LHCN-M2 (cell line): Measurements from ENCODE around the gene UBIAD1. TPM values are rescaled to one million over a fixed set of nuclear protein-coding genes. Genes with fewer than 3 reads are reported as not detected.

Source experiments
- DNase-seq: peaks from one replicate; pipeline ENCODE4 v3.0.0-alpha.2; 2012; ENCODE audit warnings: low read depth
- polyA plus RNA-seq: library from polyadenylated mRNA; unstranded; fragments of >200 nt; gene quantifications from one replicate; pipeline ENCODE4 v1.2.1, GENCODE V29; 2012; ENCODE audit warnings: missing spikeins
- total RNA-seq: library from RNA; depleted of rRNA; stranded (reverse); fragments of >200 nt; gene quantifications from 2 replicates; pipeline ENCODE4 v1.2.3, GENCODE V29; 2014; rRNA removed

UBIAD1 gene
- 15.6 and 17.8 TPM in 2 replicates for total RNA-seq
- 7.5 TPM for polyA plus RNA-seq

GRCh38 chr1:11272832-11273594 lies at the start of gene UBIAD1:
Gene UBIAD1 (plus strand): TSS chr1:11273198. CDS start chr1:11273532, 334 bp downstream.
- peak; percentile 79 for DNase-seq

GRCh38 chr1:11227106-11228077 lies 45.6 kb upstream of the UBIAD1 start:
- peak; percentile 23 for DNase-seq

DNA sequence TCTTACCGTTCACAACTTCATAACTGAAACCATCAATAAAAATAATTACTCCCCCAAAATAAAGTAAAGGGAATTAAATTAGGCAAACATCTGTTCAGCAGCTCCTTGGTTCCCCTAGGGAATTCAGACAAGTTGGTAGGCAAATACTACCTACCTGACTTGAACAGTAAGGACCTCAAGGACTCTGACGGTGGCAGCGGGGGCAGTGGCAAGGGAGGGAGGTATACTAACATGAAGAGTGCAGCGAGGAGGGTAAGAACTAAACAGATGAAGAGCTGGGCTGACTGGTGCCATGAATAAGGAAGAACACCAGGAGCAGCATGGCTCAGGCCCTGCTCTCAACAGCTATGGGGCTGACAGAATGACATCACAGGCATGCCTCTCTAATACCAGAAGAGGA lies 43.8 kb upstream of the UBIAD1 start:
- no peak for DNase-seq

DNA sequence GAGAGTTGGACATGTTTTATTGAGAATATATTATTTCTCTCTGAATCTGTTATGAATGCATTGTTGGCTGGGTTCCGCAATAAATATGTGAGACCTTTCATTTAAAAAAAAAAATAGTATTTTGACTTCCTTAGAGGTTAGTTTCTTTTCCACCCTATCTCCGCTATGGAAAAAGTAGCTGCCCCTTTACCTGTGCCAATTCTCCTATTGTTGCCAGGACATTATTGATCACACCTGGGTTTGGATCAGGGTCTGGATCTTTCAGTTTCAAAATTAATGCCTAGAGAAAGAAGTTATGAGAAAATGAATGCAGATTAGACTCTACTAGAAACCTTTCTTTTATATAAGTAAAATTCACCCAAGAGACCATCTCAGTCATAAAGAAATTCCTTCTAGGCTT lies 39.8 kb upstream of the UBIAD1 start:
- no peak for DNase-seq

DNA sequence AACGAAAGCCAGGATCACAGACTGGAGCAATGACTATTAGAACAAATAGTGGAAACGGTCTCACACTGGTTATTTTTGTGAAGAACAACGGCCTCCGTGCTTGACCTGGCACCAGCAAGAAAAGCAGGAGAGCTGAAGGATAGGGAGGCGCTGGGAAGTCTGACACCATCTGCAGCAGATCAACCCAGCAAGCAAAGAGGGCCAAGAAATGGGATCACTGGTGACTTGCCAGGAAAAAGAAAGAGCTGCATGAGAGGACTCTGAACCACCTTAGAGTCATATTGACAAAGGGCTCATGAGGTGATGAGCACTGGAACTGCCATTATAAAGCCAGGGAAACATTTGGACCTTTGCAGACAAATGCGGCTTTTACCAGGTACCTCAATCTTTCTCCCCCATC lies 35.6 kb upstream of the UBIAD1 start:
- DNase-seq = no peak

DNA sequence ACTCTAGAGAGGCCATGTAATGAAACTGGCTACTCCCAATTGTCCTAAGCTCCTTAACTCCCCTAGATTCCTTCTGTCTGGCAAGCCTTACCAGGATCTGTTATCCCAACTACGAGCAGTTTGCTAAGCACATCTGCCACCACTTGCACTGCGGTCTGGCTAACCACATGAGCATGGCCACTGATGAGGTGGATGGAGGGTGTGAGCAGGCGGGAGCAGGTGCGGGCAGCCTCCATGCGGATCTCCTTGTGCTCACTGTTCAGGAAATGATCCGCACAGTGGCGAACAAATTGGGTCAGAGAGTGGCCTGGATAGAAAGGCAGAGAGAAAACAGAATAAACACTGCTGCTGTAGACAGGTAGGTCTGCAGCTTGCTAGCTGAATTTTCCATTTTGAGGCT lies 34.7 kb upstream of the UBIAD1 start:
- DNase-seq = peak; percentile 30

DNA sequence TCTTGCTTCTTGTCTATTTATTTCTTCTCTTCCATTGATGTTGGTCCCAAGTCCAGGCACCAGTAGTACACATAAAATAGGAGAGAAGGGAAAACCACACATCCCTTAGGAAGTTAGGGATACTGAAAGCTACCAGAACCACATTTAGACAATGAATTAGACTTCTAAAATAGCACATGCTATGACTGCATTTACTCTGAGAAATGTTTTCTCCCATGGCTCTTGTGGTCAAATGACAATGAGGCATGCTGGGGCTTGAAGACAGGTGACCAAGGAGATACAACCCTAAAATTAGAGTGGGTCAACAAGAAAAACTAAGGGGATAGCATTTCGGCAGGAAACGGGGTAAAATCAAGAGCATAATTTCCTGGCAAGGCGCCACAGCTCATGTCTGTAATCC lies 27.8 kb upstream of the UBIAD1 start:
- DNase-seq = no peak

- DNase-seq = no peak
Measured at GRCh38 chr1:11245904-11246719, 26.9 kb upstream of the UBIAD1 start.

GRCh38 chr1:11248169-11248568 lies 24.8 kb upstream of the UBIAD1 start:
- no peak for DNase-seq

- DNase-seq = no peak
Measured at GRCh38 chr1:11252538-11252937, 20.5 kb upstream of the UBIAD1 start.

DNA sequence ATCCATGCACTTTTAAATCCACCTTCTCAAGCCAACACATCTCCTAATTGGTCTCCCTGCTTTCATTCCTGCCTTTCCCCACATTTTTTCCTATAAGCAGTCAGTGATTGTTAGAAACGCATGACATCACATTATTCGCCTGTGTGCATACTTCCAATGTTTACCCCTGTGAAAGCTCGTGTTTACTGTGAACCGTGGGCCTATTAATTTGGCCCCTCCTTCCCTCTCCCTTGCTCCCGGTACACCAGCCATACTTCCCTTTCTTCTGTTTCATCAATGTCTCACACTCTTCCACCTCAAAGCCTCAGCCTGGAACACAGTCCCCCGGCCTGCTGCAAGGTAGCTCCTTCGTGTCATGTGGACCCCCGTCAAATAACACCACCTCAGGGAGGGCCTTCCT lies 19.8 kb upstream of the UBIAD1 start:
- no peak for DNase-seq

DNA sequence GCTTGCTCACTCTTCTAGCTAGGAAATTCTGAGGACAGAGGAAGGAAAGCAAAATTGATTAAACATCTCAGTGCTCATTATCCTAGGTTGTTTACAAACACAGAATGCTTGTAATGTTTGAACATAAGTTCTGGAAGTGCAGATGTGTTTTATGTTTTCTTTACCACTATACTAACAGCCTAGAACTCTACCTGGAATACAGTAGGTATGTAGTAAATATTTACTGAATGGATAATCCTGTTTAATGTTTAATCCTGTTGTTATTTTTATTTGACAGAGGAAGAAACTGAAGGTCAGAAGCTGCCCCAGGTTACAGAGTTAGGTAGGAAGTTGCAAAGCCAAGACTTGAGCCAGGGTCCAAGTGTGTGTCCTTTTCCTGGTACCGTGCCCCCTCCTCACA lies 16.7 kb upstream of the UBIAD1 start:
- DNase-seq = no peak

GRCh38 chr1:11262171-11263049 lies 10.6 kb upstream of the UBIAD1 start, which contains the start of gene MTOR:
Gene MTOR (minus strand): TSS chr1:11262551. CDS start chr1:11259409, 3,142 bp downstream.
- peak; percentile 100 for DNase-seq

DNA sequence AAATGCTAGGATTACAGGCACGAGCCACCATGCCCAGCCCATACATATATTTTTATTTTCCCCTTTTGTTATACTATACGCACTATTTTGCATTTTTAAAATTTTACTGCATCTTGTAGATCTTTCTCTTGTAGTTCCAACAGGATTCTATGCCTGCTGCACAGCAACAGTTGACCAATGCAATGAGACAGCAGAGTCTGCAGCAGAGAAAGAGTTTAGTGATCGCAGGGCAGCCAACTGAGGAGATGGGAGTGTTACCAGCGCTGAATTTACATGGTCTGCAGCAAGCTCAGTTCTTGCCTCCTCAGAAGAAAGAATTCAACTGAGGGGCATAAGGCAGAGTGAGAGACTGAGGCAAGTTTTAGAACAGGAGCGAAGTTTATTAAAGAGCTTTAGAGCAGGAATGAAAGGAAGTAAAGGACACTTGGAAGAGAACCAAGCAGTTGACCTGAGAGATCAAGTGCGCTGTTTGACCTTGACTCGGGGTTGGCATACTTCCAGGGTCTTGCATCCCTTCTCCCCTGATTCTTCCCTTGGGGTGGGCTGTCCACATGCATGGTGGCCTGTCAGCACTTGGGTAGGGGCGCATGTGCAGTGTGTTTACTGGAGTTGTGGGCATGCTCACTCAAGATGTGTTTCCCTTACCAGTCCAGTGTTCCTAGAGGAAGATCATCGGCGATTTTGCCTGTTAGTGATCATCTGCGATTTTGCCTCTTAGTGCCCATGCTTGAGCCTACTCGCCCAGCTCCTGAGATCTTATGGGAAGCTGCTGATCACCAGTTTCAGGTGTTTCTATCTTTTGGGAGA lies 6.5 kb upstream of the UBIAD1 start:
- DNase-seq = no peak

DNA sequence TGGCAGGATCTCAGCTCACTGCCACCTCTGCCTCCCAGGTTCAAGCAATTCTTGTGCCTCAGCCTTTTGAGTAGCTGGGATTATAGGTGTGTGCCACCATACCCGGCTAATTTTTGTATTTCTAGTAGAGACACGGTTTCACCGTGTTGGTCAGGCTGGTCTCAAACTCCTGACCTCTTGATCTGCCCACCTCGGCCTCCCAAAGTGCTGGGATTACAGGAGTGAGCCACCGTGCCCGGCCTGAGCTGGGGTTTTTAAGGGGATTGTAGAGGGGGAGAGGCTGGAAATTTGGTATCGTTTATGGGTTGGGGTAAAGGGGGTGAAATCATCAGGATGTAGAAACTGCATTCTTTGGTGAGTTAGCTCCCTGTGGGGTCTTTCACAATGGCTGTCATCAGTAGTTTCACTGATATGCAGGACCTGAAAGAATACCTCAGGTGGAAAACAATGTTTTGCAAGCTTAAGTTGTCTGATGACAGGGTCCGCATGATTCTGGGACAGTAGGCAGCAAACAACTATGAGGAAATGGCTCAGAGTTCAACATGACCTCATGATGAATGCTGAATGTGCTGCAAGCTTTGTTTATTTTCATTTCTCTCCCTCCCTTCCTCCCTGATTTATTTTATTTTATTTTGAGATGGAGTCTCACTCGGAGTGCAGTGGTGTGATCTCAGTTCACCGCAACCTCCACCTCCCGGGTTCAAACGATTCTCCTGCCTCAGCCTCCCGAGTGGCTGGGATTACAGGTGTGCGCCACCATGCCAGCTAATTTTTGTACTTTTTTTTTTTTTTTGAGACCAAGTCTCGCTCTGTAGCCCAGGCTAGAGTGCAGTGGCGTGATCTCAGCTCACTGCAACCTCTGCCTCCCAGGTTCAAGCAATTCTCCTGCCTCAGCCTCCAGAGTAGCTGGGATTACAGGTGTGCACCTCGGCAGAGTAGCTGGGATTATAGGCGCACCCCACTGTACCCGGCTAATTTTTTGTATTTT lies 5.4 kb upstream of the UBIAD1 start:
- DNase-seq = peak; percentile 39

DNA sequence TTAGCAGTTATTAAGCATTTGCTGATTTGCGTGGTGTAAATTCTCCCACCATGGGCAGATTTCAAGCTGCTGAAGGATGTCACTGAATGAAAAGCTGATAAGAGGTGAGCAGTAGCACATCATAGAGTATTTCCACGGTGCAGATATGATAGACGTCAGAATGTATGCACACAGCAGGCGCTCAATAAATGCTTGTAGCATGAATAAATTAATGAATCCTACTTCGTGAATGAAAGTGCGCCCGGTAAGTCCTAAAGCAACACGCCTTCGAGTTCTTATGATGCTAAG lies 510 bp upstream of the UBIAD1 start:
- no peak for DNase-seq

- DNase-seq = no peak
Measured at GRCh38 chr1:11273595-11274234, 717 bp downstream of the UBIAD1 start.

- DNase-seq = no peak
Measured at GRCh38 chr1:11279152-11279551, 6.2 kb downstream of the UBIAD1 start.
